DMS 273 treated with DMSO at 0.1 percent for 48 hours (cell line): ENCODE measurements around the gene FAM222A.

Experiments
- DNase-seq: peaks from one replicate; lab custom pipeline; 2025; lab: John Stamatoyannopoulos, UW

The FAM222A gene

GRCh38 chr12:109713187-109714070 is at the start of gene FAM222A:
TSS of gene FAM222A (plus strand) at chr12:109713825. CDS start at chr12:109744147, 30,322 bp downstream.
- peak; percentile 88 for DNase-seq

- DNase-seq = no peak
Measured at GRCh38 chr12:109664402-109664801, 49.2 kb upstream of the FAM222A start.

GRCh38 chr12:109666068-109666467 is 47.6 kb upstream of the FAM222A start:
- no peak for DNase-seq

GRCh38 chr12:109670731-109671130 is 42.9 kb upstream of the FAM222A start:
- peak; percentile 36 for DNase-seq

- DNase-seq = no peak
Measured at GRCh38 chr12:109671502-109671901, 42.1 kb upstream of the FAM222A start.

- no peak for DNase-seq
Measured at GRCh38 chr12:109673379-109673778, 40.2 kb upstream of the FAM222A start.

GRCh38 chr12:109673884-109674283 is 39.7 kb upstream of the FAM222A start:
- DNase-seq = no peak

- DNase-seq = no peak
Measured at GRCh38 chr12:109675411-109675810, 38.2 kb upstream of the FAM222A start.

GRCh38 chr12:109677279-109677691 is 36.3 kb upstream of the FAM222A start:
- no peak for DNase-seq

- no peak for DNase-seq
Measured at GRCh38 chr12:109678719-109679118, 34.9 kb upstream of the FAM222A start.

- DNase-seq = no peak
Measured at GRCh38 chr12:109679501-109680263, 33.9 kb upstream of the FAM222A start.

- DNase-seq = no peak
Measured at GRCh38 chr12:109680264-109681005, 33.2 kb upstream of the FAM222A start.

- no peak for DNase-seq
Measured at GRCh38 chr12:109681986-109682707, 31.5 kb upstream of the FAM222A start.

GRCh38 chr12:109682708-109683060 is 30.9 kb upstream of the FAM222A start:
- no peak for DNase-seq

GRCh38 chr12:109683316-109683715 is 30.3 kb upstream of the FAM222A start:
- no peak for DNase-seq

- DNase-seq = no peak
Measured at GRCh38 chr12:109685574-109686447, 27.8 kb upstream of the FAM222A start.

- DNase-seq = no peak
Measured at GRCh38 chr12:109686523-109686922, 27.1 kb upstream of the FAM222A start.

GRCh38 chr12:109687250-109687649 is 26.4 kb upstream of the FAM222A start:
- no peak for DNase-seq

GRCh38 chr12:109689426-109689825 is 24.2 kb upstream of the FAM222A start:
- no peak for DNase-seq

GRCh38 chr12:109693160-109693559 is 20.5 kb upstream of the FAM222A start:
- no peak for DNase-seq
